Stimulated activated CD4-positive, alpha-beta T cell treated with anti-CD3 and anti-CD28 coated beads, TNF-alpha, amount 100 ng/mL, for 1 hour (primary cell): ENCODE data around the gene TMEM221.
A peak's percentile ranks its signal among the peaks of the same experiment; 100 is the strongest.

Experiments
- DNase-seq, 3 donors: peaks; one replicate each; pipeline ENCODE4 v3.0.0-alpha.2; 2020; ENCODE audit warnings: low read depth in 3 of 3, low spot score in 1 of 3

TMEM221 gene

DNA sequence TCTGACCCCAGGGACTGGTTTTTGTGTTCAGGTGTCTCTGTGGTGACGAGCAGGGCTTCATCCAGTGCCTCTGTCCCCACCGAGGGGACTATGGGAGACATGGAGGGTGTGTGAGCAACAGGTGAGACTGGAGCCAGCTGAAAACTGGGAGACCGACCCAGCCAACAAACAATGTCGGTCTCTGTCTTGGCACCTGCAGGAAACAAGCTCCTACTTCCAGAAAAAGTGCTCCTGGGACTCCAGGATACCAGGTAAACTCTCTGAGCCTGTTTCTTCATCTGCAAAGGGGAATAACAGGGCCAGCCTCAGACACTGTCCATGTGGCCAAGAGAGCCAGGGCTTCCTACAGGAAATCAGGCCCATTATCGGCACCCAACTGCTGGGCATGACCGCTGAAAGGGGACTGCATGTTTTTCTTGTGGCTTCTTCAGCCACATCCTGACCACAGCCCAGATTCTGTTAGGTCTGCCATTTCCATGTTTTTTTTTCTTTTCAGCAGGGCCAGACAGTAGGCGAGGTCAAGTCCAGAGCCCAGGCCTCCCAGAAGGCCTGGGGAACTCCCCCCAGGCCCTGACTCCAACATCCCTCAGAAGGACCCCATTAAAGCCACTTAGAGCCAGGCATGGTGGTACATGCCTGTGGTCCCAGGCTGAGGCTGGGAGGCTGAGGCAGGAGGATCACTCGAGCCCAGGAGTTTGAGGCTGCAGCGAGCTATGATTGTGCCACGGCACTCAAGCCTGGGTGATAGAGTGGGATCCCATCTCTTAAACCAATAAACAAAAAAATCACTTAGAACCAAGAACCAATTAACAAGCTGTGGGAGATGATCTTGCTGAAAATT lies 42.2 kb downstream of the TMEM221 start:
- no peak for DNase-seq

DNA sequence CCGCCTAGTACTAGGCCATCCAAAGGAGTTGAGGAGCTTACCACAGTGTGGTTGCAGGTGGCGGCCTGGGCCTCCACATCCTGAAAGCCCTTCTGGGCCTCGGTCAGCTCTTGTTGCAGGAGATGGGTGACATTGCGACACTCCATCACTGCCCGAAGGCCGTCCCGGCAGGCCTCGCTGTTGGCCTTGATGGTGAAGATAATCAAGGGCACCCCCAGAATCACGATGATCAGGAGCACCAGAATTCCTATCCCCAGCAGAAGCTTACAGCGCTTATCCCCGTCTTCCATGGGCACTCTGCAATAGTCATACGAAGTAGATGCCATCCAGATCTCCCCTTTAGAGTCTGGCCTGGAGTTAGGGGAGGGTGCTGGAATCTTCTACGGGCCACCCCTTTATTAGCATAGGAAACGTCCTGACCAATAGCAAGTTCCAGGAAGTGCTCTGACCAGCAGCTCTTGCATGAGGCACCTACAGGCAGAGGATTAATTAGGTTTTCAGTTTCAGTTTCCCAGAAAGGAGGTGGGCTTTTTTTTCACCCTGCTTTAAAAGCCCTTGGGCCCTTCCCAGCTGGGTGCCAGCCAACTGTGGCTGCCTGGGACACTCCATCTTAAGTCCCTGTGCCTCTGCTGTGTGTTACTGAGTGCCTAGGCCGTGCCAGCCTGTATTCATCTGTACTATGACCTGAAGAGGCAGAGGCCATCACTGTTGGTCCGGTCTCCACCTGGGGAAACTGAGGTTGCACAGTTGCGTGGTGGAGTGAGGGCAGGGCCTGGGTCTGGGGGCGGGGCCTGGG lies 43.0 kb downstream of the TMEM221 start, which contains the start of gene BST2:
BST2 (minus strand) TSS at position 381 of the 796 bp plus-strand sequence; CDS start at position 326, 55 bp downstream.
- DNase-seq: no peak

DNA sequence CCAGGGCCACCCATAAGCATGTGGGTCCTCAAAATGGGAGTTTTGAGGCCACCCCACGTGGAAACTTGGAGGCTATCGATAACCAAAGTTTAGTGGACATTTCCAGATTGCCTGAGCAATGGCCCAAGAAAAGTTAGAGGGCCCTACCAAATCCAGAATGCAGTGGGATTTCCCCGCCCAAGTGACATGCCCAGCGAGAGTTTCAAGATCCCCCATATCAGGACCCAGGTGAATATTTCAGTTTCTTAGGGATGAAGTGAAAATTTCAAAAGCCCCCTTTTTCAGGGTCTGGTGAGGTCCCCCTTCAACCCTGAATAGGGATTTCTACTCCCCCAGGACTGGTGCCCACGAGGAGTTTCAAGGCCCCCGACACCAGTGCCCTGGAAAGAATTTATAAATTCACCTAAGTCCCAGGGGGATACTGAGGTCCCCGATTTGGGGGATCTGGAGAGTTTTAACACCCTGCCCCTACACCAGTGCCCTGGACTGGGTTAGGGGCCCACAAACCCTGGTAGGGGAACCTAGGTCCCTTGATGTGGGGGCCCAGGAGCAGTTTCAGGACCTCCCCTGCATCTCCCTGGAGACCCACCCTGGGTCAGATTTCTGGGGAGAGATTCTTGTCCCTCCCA lies 43.7 kb downstream of the TMEM221 start:
- DNase-seq: no peak

DNA sequence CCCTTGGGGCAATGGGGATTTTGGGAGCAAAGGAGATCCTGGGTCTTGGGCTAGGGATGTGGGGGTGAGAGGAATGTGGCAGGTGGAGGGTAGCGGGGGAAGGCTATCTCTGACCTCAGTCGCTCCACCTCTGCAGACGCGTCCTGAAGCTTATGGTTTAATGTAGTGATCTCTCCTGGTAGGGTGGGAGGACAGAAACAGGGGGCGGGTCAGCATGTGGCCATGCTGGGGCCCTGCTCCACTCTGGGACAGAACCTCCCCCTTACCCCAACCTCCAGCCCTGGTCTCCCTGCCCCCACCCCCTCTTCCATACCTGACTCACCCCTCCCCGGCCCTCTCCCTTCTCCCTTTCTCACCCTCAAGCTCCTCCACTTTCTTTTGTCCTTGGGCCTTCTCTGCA lies 44.5 kb downstream of the TMEM221 start:
- DNase-seq: no peak

DNA sequence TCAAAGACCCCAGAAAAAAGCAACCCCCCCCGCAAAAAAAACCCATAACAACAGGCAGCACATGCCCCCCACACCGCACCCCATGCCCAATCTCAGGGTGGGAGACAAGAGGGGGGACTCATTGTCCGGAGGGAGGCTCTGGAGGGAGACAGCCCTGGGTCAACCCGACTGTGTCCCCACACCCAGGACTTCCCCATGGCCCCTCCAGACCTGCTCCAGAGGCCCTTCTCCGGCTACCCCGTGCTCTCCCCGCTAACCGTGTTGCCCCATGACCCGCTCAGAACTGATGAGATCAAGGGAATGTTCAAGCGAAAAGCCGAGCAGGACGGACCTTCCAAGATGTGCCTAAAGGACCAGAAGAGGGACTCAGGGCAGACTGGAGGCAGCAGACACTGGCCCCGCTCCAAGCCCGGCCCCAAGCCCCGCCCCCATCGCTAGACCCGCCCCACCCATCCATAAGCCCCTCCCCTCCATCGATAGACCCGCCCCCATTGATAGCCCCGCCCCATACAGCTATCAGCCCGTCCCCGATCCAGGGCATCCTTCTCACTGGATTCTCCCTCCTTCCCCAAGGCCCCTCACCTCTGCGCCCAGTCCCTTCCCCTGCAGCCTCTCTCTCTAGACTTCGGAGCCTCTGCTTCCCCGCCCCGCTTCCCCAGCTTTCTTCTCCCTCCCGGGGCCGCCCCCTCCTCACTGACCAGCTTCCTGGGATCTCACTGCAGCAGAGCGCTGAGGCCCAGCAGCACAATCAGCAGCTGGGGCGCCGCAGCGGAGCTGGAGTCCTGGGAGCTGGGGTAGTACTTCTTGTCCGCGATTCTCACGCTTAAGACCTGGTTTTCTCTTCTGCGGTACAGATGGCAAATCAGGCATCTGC lies 45.2 kb downstream of the TMEM221 start:
- peak in 1 of 3 donors; percentile 46 for DNase-seq

DNA sequence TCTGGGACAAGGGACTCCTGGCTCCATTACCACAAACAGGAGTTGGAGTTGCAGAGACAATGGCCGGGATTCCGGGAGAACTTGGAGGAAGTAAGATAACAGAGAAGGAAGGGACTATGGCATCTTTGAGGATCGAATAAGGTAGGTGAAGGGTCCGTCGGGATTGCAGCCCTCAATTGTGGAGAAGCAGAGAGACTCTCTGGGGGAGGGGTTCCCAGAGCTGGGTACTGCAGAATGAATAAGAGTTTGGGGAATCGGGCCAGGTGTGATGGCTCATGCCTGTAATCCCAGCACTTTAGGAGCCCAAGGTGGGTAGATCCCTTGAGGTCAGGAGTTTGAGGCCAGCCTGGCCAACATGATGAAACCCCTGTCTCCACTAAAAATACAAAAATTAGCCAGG lies 46.8 kb downstream of the TMEM221 start:
- no peak for DNase-seq

DNA sequence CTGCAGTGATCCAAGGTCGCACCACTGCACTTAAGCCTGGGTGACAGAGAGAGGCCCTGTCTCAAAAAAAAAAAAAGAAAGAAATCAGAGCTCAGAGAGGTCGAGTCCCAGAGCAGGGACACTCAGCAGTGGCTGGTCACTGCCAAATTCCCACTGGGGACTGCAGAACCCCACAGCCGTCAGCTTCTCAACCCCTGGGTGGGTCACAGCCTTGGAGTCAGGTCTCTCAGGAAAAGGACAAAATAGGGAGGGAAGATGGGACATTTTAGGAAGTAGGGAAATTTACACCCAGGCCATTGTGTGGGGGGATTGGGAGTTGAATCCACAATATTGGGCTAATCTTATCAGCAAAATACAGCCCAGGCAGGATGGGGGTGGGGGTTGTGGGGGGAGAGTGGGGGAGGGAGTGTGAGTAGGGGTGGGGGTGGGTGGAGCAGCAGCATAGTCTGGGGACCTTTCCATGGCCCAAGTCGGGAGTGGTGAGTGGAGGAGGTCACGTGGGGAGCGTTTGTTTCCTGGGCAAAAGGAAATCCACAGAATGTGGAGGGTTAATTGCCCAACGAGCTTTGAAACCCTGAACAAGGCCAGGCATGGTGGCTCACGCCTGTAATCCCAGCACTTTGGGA lies 49.5 kb downstream of the TMEM221 start:
- DNase-seq: no peak

DNA sequence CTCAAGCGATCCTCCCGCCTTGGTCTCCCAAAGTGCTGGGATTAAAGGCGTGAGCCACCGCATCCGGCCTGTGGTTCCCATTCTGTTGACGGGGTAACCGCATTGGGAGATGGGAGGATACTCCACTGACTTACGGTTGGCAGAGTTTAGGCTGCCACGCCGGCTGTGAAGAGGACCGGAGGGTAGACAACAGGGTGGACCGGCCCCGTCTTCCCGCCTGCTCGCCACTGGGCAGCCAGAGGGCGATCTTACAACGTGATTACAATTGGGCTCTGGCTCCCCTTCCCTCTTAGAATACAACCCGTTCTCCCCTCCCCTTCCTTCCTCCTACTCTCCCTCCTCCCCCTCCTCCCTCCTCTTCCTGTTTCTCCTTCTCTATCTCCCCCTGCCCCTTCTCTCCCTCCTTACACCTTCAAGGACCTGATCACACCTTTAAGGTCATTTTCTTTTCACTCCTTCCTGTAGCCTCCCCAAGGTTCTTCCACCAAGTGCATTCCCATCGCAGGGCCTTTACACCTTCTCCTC lies 53.5 kb downstream of the TMEM221 start:
- peak in 1 of 3 donors; percentile 68 for DNase-seq

DNA sequence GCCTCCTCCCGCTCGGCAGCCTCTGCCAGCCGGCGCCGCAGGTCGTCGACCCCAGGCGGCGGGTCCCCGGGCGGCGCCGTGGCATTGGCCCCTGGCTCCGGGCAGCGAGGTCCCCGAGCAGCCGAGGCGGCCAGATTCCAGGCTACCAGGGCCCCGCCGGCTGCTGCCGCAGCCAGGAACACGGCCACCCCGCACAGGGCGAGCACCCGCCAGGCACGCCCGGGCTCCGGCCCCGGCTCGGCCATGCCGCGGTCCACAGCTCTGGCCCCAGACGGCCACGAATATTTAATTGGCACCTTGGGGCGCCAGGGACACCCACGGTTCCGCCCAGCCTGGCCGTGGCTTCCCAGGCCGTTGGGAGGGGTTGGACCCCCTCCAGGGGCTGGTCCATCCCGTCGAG lies 54.6 kb downstream of the TMEM221 start, which contains the start of gene CCDC194:
CCDC194 (minus strand) TSS at position 283 of the 400 bp plus-strand sequence; CDS start at position 245, 38 bp downstream.
- DNase-seq: no peak

DNA sequence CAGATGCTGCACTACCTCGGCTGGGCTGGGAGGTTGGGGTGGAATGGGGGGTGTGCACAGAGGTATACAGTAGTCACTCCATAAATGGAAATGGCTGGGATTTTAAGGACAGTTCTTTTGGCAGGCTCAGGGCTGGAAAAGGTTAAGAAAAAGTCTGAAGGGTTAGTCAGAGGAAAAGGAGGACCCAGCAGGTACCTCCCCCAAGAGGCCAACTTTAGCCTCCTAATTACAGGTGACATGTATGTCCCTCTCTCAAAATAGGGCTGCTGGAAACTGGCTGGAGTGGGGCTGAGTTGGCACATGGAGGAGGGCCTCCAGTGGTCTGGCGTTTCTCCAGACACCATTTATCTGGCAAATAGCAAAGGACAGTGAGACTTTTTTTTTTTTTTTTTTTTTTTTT lies 55.5 kb downstream of the TMEM221 start:
- no peak for DNase-seq

DNA sequence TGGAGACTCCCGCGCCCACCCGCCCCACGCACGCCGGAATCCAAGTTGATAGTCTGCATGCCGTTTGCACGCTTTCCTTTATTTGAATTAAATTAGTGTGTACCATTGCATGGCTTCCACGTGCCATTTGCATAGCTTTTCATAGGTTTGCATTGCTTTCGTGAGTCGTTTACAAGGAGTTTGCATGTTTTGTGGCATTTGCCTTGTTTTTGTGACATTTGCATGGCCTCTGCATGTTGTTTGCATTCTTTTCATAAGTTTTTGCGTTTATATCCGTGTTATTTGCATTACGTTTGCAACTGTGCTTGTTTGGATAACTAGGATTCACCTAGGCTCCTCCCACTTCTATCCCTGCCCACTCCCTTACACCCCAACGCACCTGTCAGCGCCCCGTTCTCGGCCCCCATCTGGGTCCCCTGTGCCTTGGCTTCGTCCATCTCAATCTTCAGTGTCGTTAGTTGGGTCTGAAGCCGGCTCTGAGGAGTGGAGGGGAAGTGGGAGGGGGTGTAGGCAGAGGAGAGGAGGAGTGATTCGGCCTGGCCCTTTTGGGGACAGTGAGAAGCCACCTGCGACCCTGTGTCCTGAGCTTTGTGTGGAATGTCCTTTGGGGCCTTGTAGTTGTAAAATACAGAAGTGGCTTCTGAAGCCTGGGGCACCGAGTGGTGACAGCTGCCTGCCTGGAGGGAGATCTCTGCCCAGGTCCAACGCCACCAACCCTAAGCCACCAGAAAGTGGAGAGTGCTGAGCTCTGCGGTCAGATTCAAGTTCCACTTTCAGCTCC lies 56.9 kb downstream of the TMEM221 start:
- no peak for DNase-seq

DNA sequence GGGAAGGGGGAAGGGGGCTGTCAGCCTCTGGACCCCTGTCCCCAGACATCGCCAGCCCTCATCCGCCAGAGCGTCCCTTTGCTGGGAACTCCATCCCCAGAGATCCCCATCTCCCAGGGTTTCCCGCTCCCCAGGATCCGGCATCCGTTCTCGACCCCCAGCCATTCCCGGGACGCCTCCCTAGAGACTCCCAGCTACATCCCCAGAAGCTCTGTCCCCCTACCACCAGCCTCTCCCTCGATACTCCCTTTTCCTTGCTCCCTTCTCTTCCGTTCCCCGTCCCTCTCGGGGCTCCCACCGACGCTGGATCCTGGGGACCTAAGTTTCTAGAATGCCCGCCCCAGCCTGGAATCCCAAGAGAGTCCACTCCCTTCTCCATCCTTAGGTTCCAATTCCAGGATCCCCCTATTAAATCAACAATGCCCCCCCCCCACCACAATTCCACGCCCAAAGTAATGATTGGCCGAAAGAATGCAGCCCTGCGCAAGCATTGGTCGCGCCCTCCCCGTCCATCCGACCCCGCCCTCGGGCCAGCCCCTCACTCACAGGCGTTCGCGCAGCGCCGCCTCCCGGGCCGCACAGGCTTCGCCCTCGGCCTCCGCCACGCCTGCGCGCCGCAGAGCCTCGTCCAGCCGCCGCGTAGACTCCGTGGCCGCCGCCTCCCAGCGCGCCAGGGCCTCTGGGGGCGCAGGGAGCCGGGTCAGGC lies 57.6 kb downstream of the TMEM221 start:
- DNase-seq: peak; percentile 65 to 86 (median 74)

DNA sequence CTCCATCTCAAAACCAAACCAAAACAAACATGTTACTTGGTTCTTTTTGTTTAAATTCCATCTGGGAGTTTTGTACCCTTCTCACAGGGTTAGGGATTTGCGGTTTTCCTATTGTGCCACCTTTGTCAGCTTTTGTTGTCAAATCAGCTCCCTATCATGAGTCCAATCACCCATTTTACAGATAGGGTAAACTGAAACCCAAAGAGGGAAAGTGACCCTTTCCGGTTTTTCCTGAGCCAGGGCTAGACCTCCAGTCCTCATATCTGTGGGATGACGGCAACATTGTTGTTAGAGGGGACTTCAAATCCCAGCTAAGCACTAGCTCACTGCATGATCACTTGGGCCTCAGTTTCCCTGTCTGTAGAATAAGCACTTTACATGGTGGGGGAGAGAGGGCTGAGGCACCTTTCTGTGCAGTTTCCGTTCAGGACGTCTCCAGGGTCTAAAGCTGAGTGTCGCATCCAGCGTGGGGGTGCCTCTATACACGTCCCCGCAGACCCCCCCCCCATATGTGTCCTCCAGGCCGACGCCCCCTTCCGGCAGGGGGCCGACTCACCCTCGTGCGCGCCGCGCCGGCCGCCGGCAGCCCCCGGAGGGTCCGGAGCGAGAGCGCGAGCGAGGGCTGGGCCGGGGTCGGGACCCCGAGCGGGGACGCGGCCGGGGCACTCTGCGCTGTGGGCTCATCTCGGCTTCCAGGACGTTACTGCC lies 58.4 kb downstream of the TMEM221 start:
- DNase-seq: no peak

DNA sequence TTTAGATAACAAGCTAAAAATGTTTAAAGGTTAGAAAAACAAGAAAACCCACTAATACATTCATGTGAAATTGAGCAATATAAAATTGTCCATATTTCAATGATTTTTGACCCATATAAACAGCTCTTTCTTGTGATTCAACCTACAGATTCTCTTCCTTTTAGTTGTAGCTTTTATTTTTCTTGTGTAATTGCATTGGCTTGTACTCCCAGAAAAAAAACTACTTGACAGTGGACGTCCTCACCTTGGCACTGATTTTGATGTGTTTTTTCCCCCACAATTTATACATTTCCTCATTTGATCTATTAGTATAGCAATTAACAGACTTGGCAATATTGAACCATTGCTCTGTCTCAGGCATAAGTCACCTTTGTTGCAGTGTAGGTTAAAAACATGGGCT lies 59.2 kb downstream of the TMEM221 start:
- DNase-seq: no peak

DNA sequence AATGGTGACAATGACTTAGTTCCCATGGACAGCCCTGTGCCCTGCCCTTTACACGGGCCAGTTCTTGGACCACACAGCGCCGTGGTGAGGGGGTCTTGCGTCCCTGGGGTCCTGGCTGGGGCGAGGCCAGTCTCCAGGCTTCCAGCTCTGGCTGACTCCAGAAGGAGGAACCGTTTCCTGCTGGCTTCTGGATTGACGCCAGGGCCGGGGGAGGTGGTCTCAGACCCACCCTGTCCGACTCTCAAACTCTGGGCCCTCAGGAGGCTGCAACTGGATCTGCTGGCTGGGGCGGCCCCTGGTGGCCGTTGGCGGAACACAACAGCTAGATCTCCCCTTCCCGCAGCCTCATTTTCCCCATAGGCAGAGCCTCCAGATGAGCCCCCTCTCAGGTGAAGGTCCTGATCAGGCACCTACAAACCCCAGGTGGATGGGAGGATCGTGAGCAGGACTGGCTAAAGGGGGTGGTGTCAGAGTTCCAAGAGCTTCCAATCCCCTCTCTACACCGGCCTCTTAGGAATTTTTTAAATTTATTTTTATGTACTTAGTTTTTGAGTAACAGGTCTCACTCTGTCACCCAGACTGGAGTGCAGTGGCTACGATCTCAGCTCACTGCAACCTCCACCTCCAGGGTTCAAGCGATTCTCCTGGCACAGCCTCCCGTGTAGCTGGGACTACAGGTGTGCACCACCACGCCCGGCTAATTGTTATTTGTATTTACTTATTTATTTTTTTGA lies 62.4 kb downstream of the TMEM221 start:
- peak in 1 of 3 donors; percentile 55 for DNase-seq
